NT2/D1 (cell line): ENCODE data around the gene NR3C2.

Experiments used
- DNase-seq: peaks from one replicate; pipeline ENCODE4 v3.0.0-alpha.2; 2011; ENCODE audit warnings: low read depth, low spot score
- H3K27me3 ChIP-seq: 2 replicates; pipeline ENCODE4 v1.6.0; 2011; ENCODE audit warnings: mild to moderate bottlenecking; ENCODE audit not compliant: insufficient read length, insufficient read depth
- H3K36me3 ChIP-seq: 2 replicates; pipeline ENCODE4 v1.6.1; 2011; ENCODE audit warnings: mild to moderate bottlenecking, low read length, mixed read lengths; ENCODE audit not compliant: insufficient read depth, insufficient read length
- H3K4me1 ChIP-seq: 2 replicates; pipeline ENCODE4 v1.5.1; 2011; ENCODE audit not compliant: insufficient read depth, insufficient read length
- H3K4me3 ChIP-seq: 2 replicates; pipeline ENCODE4 v1.5.1; 2011; ENCODE audit warnings: low read depth; ENCODE audit not compliant: insufficient read length
- H3K9ac ChIP-seq: 2 replicates; pipeline ENCODE4 v1.6.0; 2011; ENCODE audit warnings: low read depth; ENCODE audit not compliant: insufficient read length
- H3K9me3 ChIP-seq: 2 replicates; pipeline ENCODE4 v1.5.1; 2011; ENCODE audit warnings: mild to moderate bottlenecking, low read length; ENCODE audit not compliant: insufficient read depth
- SUZ12 ChIP-seq: IDR thresholded peaks from 2 replicates; pipeline ENCODE4 v1.6.1; 2011; ENCODE audit not compliant: insufficient read length, insufficient read depth; ENCODE audit errors: extremely low read depth
- YY1 ChIP-seq: IDR thresholded peaks from 2 replicates; pipeline ENCODE4 v1.6.1; 2011; ENCODE audit not compliant: insufficient read length, insufficient read depth
- ZNF274 ChIP-seq: IDR thresholded peaks from 2 replicates; pipeline ENCODE4 v1.6.1; 2011; ENCODE audit warnings: mild to moderate bottlenecking, low read depth, low read length

The NR3C2 gene

DNA sequence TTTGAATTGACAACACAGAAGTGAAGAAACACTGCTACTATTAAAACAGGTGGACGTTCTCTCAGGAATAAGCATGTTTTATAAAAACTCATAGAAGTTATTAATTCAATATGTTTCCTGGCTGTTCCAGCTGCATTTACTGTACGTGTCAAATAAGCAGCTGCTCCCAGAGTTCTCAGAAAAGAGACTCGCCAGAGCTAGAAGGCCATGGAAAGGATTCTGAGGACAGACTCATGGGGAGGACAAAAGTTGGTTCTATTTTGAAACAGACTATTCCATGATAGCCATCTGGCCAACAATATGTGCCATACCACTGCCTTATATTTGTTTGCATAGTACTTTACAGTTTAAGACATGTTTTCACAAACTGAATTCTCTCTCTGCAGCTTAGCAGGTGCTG, 136.5 kb downstream of the NR3C2 start:
- H3K9me3 ChIP-seq, result peaks cover 7% of the 10 kb centered on the region; the same call in 1 of the 2 replicates
- H3K27me3 ChIP-seq, result no peaks in the 10 kb centered on the region
- no peak for DNase-seq
- no peak overlapping the region for H3K4me3 ChIP-seq
- H3K36me3 ChIP-seq, result no peaks in the 10 kb centered on the region
- H3K4me1 ChIP-seq, result no peaks in the 10 kb centered on the region
- no peak overlapping the region for H3K9ac ChIP-seq
- no peak for TF ChIP-seq ZNF274

GRCh38 chr4:148302416-148302815, 139.8 kb downstream of the NR3C2 start:
- no peaks in the 10 kb centered on the region for H3K27me3 ChIP-seq
- TF ChIP-seq SUZ12 (no peak), YY1 (no peak)

GRCh38 chr4:148300877-148301276, 141.3 kb downstream of the NR3C2 start:
- H3K36me3 ChIP-seq, result no peaks in the 10 kb centered on the region
- H3K4me1 ChIP-seq, result no peaks in the 10 kb centered on the region
- no peak overlapping the region for H3K4me3 ChIP-seq
- DNase-seq, result peak; percentile 33
- TF ChIP-seq SUZ12 (no peak), ZNF274 (no peak), YY1 (no peak)
- no peak overlapping the region for H3K9ac ChIP-seq
- no peaks in the 10 kb centered on the region for H3K27me3 ChIP-seq
- H3K9me3 ChIP-seq, result peaks cover 23% of the 10 kb centered on the region; the same call in 1 of the 2 replicates

More at GRCh38 chr4:148302416-148302815, 139.8 kb downstream of the NR3C2 start:
- H3K9ac ChIP-seq, result no peak overlapping the region
- no peaks in the 10 kb centered on the region for H3K4me1 ChIP-seq
- H3K9me3 ChIP-seq, result peaks cover 23% of the 10 kb centered on the region; the same call in 1 of the 2 replicates
- no peak overlapping the region for H3K4me3 ChIP-seq
- no peaks in the 10 kb centered on the region for H3K36me3 ChIP-seq
- no peak for DNase-seq

GRCh38 chr4:148299337-148299736, 142.9 kb downstream of the NR3C2 start:
- H3K9ac ChIP-seq, result no peak overlapping the region
- H3K4me3 ChIP-seq, result no peak overlapping the region
- peaks cover 23% of the 10 kb centered on the region; the same call in 1 of the 2 replicates for H3K9me3 ChIP-seq
- no peak for DNase-seq
- no peaks in the 10 kb centered on the region for H3K27me3 ChIP-seq
- TF ChIP-seq YY1, result no peak
- no peak for TF ChIP-seq ZNF274
- TF ChIP-seq SUZ12, result no peak
- H3K36me3 ChIP-seq, result no peaks in the 10 kb centered on the region
- H3K4me1 ChIP-seq, result no peaks in the 10 kb centered on the region

DNA sequence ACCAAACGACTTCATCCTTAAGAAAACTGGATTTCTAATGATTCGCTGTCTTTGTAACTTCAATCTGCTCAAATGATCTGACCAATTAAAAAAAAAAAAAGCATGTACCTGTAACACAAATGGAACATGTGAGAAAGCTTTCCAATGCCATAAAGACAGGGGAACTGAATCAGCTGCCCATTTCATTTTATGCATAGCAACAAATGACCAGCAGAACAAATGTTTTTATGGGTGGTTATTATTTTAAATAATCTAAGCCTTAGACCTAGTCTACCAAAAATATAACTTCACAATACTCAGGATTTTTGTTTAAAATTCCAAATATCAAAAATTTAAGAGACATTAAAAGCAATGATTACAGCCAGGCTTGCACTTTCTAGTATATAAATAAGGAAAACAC, 145.7 kb downstream of the NR3C2 start:
- H3K4me3 ChIP-seq, result no peak overlapping the region

GRCh38 chr4:148295642-148296041, 146.6 kb downstream of the NR3C2 start:
- Histone ChIP-seq H3K36me3 (no peaks in the 10 kb centered on the region), H3K9me3 (peaks cover 14% of the 10 kb centered on the region; the same call in 1 of the 2 replicates), H3K9ac (no peak overlapping the region), H3K4me3 (no peak overlapping the region), H3K4me1 (no peaks in the 10 kb centered on the region), H3K27me3 (no peaks in the 10 kb centered on the region)
- TF ChIP-seq SUZ12 (no peak), YY1 (no peak), ZNF274 (no peak)
- DNase-seq, result no peak

More for the DNA sequence above, 145.7 kb downstream of the NR3C2 start:
- DNase-seq, result no peak
- H3K4me1 ChIP-seq, result no peaks in the 10 kb centered on the region
- peaks cover 23% of the 10 kb centered on the region; the same call in 1 of the 2 replicates for H3K9me3 ChIP-seq
- no peak for TF ChIP-seq SUZ12
- TF ChIP-seq ZNF274, result no peak
- TF ChIP-seq YY1, result no peak
- H3K9ac ChIP-seq, result no peak overlapping the region
- no peaks in the 10 kb centered on the region for H3K27me3 ChIP-seq
- no peaks in the 10 kb centered on the region for H3K36me3 ChIP-seq

DNA sequence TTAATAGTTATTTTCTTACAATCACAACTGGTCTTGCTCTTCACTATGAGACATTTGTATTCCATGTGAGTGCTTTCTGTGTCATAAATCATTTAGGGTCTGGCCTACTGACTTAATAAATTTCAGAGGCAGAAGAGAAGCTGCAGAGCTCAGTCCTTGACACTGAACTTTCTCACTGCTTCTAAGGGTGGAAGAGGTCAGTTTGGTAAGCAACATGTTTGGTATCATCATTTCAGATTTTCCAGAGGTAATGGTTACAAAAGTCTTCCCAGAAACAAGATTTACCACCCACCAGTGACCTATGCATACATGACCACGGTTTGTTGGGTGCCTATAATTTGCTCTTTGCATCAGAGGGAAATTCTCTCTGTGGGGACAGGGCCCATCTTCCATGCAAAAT, 148.6 kb downstream of the NR3C2 start:
- no peak for TF ChIP-seq ZNF274
- TF ChIP-seq YY1, result no peak
- no peak for TF ChIP-seq SUZ12
- Histone ChIP-seq H3K4me1 (no peaks in the 10 kb centered on the region), H3K4me3 (no peak overlapping the region), H3K27me3 (no peaks in the 10 kb centered on the region), H3K9ac (no peak overlapping the region), H3K36me3 (no peaks in the 10 kb centered on the region), H3K9me3 (no peaks in the 10 kb centered on the region)
- DNase-seq, result no peak

GRCh38 chr4:148292686-148293085, 149.5 kb downstream of the NR3C2 start:
- Histone ChIP-seq H3K9ac (no peak overlapping the region), H3K9me3 (no peaks in the 10 kb centered on the region), H3K36me3 (no peaks in the 10 kb centered on the region), H3K4me1 (no peaks in the 10 kb centered on the region), H3K4me3 (no peak overlapping the region), H3K27me3 (no peaks in the 10 kb centered on the region)
- no peak for DNase-seq
- TF ChIP-seq SUZ12 (no peak), ZNF274 (no peak), YY1 (no peak)
